GM12801 (cell line): ENCODE data around the gene JARID2.

Experiments
- TF ChIP-seq, protein P1 (sequence below): IDR thresholded peaks from one replicate; pipeline ENCODE4 v1.5.1; 2011; ENCODE audit warnings: control low read depth; ENCODE audit not compliant: insufficient read length; ENCODE audit errors: extremely low read depth

Gene JARID2

DNA sequence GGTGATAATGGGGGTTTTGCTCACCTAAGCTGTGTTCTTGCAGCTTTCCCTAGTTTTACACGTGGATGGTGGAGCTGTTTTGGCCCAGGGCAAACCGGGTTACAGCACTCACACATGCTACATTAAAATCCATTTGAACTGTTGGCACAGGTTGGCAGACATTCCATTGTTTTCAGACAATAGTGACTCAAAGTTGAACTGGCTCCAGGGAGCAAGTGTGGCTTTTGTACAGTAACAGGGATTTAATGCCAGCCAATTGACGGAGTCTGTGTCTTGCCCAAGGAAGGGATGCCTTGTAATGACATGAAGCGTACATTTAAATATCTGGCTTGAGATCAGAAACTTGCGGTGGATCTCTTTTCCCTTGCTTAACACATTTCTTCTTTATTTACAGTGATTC lies 233.9 kb downstream of the JARID2 start:
- TF ChIP-seq, protein P1, sequence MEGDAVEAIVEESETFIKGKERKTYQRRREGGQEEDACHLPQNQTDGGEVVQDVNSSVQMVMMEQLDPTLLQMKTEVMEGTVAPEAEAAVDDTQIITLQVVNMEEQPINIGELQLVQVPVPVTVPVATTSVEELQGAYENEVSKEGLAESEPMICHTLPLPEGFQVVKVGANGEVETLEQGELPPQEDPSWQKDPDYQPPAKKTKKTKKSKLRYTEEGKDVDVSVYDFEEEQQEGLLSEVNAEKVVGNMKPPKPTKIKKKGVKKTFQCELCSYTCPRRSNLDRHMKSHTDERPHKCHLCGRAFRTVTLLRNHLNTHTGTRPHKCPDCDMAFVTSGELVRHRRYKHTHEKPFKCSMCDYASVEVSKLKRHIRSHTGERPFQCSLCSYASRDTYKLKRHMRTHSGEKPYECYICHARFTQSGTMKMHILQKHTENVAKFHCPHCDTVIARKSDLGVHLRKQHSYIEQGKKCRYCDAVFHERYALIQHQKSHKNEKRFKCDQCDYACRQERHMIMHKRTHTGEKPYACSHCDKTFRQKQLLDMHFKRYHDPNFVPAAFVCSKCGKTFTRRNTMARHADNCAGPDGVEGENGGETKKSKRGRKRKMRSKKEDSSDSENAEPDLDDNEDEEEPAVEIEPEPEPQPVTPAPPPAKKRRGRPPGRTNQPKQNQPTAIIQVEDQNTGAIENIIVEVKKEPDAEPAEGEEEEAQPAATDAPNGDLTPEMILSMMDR: no peak

DNA sequence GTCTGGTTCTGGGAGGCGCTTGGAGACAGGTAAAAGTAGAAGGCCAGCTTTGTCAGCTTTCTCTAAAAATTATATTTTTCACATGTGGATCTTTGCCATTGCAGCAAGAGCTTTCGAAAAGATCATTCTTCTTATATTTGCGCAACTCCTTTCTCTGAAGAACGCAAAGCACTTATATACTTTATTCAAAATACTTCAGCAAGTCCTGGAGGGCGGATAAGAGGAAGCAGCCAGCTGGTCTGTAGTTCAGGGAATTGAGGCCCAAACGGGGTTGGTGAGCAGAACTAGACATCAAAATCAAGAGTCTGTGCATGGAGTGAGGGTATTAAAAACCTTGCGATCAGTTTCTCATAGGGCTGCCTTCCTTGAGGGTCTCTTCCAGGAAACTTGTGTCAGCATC lies 234.7 kb downstream of the JARID2 start:
- TF ChIP-seq, protein P1: no peak

DNA sequence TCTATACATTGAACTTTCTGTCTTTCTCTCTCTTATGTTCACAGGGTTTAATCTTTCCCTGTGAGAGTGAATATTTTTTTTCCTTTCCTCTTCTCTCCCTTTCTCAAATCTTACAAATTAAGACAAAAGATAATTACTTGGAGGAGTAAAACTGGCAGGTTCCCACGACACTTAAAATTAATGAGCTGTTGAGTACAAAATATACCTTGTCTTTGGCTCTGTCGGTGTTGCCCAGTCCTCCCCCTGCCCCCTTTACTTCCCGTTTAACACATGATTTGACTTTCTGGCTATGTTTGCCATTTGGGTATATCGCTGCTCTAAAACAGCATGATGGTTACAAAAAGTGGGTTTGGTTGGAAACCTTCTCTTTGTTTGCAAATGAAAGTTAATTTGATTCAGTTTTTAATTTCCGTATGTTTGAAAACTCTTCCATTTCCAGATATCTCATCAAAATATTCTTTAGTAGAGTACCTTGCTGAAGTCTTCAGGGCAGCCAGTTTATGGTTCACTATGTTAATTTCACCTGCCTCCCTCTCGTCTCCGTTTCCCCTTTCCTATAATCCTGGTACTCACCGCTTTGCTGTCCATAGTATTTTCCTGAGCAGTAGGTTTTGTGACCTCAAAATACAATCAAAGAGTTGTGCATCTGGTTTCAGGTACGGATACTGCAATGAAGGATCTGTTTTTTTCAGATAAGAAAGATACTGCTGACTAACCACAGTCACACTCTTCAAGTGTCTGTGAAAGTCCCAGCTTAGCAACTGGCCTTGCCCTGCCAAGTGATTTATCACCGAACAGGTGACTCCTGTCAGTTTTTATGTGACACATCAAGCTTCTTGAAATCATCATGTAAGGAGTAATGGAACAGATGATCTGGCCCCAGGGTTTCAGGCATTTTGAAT lies 235.8 kb downstream of the JARID2 start:
- TF ChIP-seq, protein P1: no peak

DNA sequence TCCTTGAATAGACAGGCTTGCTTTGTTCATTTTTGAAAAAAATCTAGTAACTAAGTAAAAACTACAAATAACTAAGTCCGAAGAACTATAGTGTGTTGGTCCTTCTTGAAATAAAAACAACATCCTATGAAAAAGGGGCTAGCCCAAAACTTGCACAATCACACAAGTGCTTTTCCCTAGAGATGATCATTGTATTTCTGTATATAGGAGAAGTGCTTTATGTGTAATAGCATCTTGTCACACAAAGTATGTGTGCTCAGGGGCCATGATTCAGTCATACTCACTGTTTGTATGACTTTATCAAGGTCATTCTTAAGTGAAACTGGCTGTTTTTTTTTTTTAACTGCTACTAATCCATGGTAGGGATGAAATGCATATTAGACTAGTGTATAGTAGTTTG lies 237.2 kb downstream of the JARID2 start:
- TF ChIP-seq, protein P1: no peak

DNA sequence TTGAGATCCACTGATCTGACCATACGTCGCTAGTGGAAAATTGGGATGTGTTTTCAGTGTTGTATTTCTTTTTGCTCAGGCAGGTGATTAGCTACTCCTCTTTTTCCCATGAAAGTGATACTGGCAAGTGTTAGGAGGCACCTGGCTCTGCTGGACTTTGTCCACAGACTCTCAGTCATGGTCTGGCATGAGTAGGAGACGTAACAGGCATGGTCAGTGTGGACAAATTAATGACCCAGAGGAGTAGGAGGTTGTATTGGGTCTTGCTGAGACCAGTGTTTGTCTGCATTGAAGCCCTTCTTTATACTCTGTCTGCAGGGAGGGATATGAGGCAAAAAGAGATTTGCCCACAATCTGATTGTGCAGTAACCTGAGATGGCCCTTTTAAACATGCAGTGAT lies 238.3 kb downstream of the JARID2 start:
- TF ChIP-seq, protein P1: no peak

DNA sequence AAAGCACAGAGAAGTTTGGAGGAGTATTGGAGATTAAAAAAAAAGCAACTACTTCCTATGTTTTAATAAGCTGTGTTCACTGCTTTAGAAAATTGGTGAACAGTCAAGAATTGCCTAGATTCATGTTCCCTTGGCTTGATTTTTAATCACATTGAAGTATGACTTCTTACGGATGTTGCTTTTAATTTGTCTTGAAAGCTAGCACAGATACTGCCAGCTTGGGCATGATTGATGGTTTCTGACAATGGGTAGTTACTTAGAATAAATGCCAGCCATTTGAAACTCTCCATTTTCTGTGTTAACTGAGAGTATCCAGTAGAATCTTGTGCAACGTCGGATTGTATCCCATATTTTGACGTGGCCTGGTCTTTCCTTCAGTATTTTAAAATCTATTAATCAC lies 239.0 kb downstream of the JARID2 start:
- TF ChIP-seq, protein P1: no peak

DNA sequence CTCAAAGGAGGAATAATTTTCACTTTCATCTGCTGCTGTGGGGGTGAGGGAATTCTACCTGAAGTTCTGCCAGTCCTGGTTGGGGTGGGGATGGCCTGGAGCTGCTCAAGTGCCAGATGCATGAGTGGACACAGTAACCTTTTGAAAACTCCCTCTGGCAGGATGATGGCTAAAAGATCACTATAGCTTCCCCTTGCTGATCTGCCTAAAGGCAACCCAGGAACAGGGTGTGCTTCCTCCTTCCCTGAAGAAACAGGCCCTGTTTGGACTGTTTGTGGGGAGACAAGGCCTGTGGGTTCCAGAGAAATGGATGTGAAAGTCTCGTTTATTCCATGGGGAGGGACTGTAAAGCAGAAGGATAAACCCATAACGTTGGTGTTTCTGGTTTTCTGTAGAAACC lies 240.1 kb downstream of the JARID2 start:
- TF ChIP-seq, protein P1: no peak
